ENCODE data around the gene NFIA.

NFIA gene

GRCh38 chr1:61506944-61507500 is 424.7 kb downstream of the NFIA start:
- no peak for TF ChIP-seq CTCF (IDR thresholded peaks at IDR 0.05; ENCODE audit: control insufficient read depth, insufficient read depth, low read depth, low read length, missing control alignments)
- no peak for DNase-seq (ENCODE audit: low read depth)
- no peak overlapping the region for H3K4me3 ChIP-seq (ENCODE audit: control insufficient read depth, low read depth, low read length)
